HepG2 (cell line): ENCODE results near the gene TMEM63B. TPM values are rescaled to one million over a fixed set of nuclear protein-coding genes. Genes with fewer than 3 reads are reported as not detected.

Experiments
- BHLHE40 ChIP-seq: IDR thresholded peaks from 2 replicates; pipeline ENCODE4 v1.6.1; 2011; ENCODE audit warnings: low read length, improper control_type of control experiment
- ESRRA ChIP-seq: sonication (generic); formaldehyde crosslinking; IDR thresholded peaks from 2 replicates; pipeline ENCODE4 v1.5.1; 2020; ENCODE audit warnings: mild to moderate bottlenecking, low read depth, missing genetic modification reagents
- HDAC1 ChIP-seq: sonication (generic); formaldehyde crosslinking; IDR thresholded peaks from 2 replicates; pipeline ENCODE4 v1.5.1; 2020; ENCODE audit warnings: mild to moderate bottlenecking, missing genetic modification reagents
- HNF4G ChIP-seq, 2 experiments: sonication (generic) in 1 of 2; formaldehyde crosslinking in 1 of 2; IDR thresholded peaks; 2 replicates each; pipeline versions ENCODE4 v1.4.0 to v1.6.1; 2011 to 2020; ENCODE audit warnings: borderline replicate concordance in 2 of 2, low read depth in 2 of 2, mild to moderate bottlenecking in 2 of 2, low read length in 1 of 2, missing genetic modification reagents in 1 of 2, moderate library complexity in 1 of 2
- HNRNPLL ChIP-seq: fragments of 200-400 bp; formaldehyde crosslinking; IDR thresholded peaks from 2 replicates; pipeline ENCODE4 v1.6.1; 2017; ENCODE audit warnings: mild to moderate bottlenecking, low read depth, low read length; ENCODE audit not compliant: poor library complexity, severe bottlenecking
- NR2F1 ChIP-seq, 2 experiments: fragments of 450-650 bp in 1 of 2; formaldehyde crosslinking in 1 of 2; IDR thresholded peaks; 2 replicates each; pipeline versions ENCODE4 v1.5.0 to v1.6.1; 2016 to 2020; ENCODE audit warnings: mild to moderate bottlenecking in 1 of 2, missing compliant biosample characterization in 1 of 2, missing genetic modification reagents in 1 of 2, moderate library complexity in 1 of 2
- SAP130 ChIP-seq: IDR thresholded peaks from 2 replicates; pipeline ENCODE4 v1.6.1; 2016; ENCODE audit warnings: low read depth
- TEAD3 ChIP-seq: optimal IDR thresholded peaks from 2 replicates; pipeline ENCODE3; 2016; ENCODE audit warnings: borderline replicate concordance
- U2AF2 ChIP-seq: fragments of 200-400 bp; formaldehyde crosslinking; IDR thresholded peaks from 2 replicates; pipeline ENCODE4 v1.6.1; 2017; ENCODE audit warnings: low read depth, mild to moderate bottlenecking, low read length
- ZNF614 ChIP-seq: IDR thresholded peaks from 2 replicates; pipeline ENCODE4 v1.6.1; 2018; ENCODE audit warnings: missing biosample characterization, missing genetic modification reagents, inconsistent platforms, borderline replicate concordance
- ZNF83 ChIP-seq: sonication (generic); formaldehyde crosslinking; IDR thresholded peaks from 2 replicates; pipeline ENCODE4 v1.4.0; 2020; ENCODE audit warnings: missing genetic modification reagents, mild to moderate bottlenecking, borderline replicate concordance
- polyA plus RNA-seq, 8 experiments: library from polyadenylated mRNA; depleted of rRNA in 3 of 8; stranded (reverse) in 7 of 8; unstranded in 1 of 8; fragments of >200 nt; fragmentation: Illumina TruSeq in 4 of 8; extraction: Trizol in 4 of 8; gene quantifications; 2 replicates each; pipeline versions ENCODE4 v1.2.1 to v1.2.3, GENCODE V29; 2011 to 2016; ENCODE audit warnings: low read depth in 4 of 8, missing spikeins in 1 of 8, mixed read lengths in 1 of 8; ENCODE audit not compliant: insufficient read depth in 1 of 8
- total RNA-seq, 5 experiments: library from RNA; depleted of rRNA; stranded (reverse); fragments of >200 nt; fragmentation: Illumina TruSeq; extraction: Trizol; gene quantifications; 2 replicates each; pipeline ENCODE4 v1.2.3, GENCODE V29; 2016; ENCODE audit warnings: low read depth in 1 of 5
- TF ChIP-seq, protein P1 (sequence below): sonication (generic); formaldehyde crosslinking; IDR thresholded peaks from 2 replicates; pipeline ENCODE4 v1.4.0; 2020; ENCODE audit warnings: missing genetic modification reagents, mild to moderate bottlenecking, borderline replicate concordance
- TF ChIP-seq, protein P2 (sequence below): sonication (generic); formaldehyde crosslinking; IDR thresholded peaks from 2 replicates; pipeline ENCODE4 v1.4.0; 2020; ENCODE audit warnings: missing genetic modification reagents
- TF ChIP-seq, protein P3 (sequence below): sonication (generic); formaldehyde crosslinking; IDR thresholded peaks from 2 replicates; pipeline ENCODE4 v1.4.0; 2020; ENCODE audit warnings: mild to moderate bottlenecking, missing genetic modification reagents
- TF ChIP-seq, protein P4 (sequence below): sonication (generic); formaldehyde crosslinking; IDR thresholded peaks from 2 replicates; pipeline ENCODE4 v1.5.0; 2020; ENCODE audit warnings: missing genetic modification reagents
- TF ChIP-seq, protein P5 (sequence below): IDR thresholded peaks from 2 replicates; pipeline ENCODE4 v1.4.0; 2020; ENCODE audit warnings: mild to moderate bottlenecking, missing genetic modification reagents

Gene TMEM63B
- total and polyA plus RNA-seq, 2 of the 13 experiments (the other 11 are each of a cell fraction or from before 2014, with no cell fraction given), result 27.4 to 75.8 TPM

DNA sequence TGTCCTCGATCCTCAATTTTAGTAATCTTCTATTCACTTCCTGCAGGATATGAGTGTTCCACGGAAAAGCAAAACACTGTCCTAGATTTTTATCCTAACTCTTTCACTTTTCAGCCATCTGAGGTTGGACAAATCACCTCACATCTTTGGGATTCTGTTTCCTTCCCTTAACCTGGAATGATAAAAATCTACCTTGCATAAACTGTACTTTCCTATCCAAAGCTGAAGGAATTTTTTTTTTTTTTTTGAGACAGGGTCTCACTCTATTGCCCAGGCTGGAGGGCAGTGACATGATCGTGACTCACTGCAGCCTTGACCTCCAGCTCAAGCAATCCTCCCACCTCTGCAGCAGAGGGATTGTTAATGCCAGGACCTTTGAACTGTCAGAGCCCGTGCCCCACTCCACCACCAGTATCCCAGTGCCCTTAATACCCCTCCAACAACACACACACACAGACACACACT is 51.8 kb downstream of the TMEM63B start (continued):
- TF ChIP-seq ESRRA, result peak; percentile 59; the same call in 1 of the 2 replicates
- TF ChIP-seq, protein P1, sequence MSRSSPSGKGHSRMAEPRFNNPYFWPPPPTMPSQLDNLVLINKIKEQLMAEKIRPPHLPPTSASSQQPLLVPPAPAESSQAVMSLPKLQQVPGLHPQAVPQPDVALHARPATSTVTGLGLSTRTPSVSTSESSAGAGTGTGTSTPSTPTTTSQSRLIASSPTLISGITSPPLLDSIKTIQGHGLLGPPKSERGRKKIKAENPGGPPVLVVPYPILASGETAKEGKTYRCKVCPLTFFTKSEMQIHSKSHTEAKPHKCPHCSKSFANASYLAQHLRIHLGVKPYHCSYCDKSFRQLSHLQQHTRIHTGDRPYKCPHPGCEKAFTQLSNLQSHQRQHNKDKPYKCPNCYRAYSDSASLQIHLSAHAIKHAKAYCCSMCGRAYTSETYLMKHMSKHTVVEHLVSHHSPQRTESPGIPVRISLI (CRISPR knock-in tag), result peak; percentile 81; the same call in 1 of the 2 replicates
- peak; percentile 90 to 94 for TF ChIP-seq NR2F1 (CRISPR knock-in tag; IDR thresholded peaks at IDR 0.05)
- TF ChIP-seq U2AF2, result no peak
- peak; percentile 59; the same call in 1 of the 2 replicates for TF ChIP-seq HDAC1 (CRISPR knock-in tag)
- TF ChIP-seq BHLHE40, result peak; percentile 69
- no peak for TF ChIP-seq HNRNPLL
- TF ChIP-seq SAP130, result peak; percentile 46
- TF ChIP-seq, protein P2, sequence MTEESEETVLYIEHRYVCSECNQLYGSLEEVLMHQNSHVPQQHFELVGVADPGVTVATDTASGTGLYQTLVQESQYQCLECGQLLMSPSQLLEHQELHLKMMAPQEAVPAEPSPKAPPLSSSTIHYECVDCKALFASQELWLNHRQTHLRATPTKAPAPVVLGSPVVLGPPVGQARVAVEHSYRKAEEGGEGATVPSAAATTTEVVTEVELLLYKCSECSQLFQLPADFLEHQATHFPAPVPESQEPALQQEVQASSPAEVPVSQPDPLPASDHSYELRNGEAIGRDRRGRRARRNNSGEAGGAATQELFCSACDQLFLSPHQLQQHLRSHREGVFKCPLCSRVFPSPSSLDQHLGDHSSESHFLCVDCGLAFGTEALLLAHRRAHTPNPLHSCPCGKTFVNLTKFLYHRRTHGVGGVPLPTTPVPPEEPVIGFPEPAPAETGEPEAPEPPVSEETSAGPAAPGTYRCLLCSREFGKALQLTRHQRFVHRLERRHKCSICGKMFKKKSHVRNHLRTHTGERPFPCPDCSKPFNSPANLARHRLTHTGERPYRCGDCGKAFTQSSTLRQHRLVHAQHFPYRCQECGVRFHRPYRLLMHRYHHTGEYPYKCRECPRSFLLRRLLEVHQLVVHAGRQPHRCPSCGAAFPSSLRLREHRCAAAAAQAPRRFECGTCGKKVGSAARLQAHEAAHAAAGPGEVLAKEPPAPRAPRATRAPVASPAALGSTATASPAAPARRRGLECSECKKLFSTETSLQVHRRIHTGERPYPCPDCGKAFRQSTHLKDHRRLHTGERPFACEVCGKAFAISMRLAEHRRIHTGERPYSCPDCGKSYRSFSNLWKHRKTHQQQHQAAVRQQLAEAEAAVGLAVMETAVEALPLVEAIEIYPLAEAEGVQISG (CRISPR knock-in tag), result 0 out of 2 replicates have a peak, but pooled peaks have one; percentile 39
- TF ChIP-seq, protein P3, sequence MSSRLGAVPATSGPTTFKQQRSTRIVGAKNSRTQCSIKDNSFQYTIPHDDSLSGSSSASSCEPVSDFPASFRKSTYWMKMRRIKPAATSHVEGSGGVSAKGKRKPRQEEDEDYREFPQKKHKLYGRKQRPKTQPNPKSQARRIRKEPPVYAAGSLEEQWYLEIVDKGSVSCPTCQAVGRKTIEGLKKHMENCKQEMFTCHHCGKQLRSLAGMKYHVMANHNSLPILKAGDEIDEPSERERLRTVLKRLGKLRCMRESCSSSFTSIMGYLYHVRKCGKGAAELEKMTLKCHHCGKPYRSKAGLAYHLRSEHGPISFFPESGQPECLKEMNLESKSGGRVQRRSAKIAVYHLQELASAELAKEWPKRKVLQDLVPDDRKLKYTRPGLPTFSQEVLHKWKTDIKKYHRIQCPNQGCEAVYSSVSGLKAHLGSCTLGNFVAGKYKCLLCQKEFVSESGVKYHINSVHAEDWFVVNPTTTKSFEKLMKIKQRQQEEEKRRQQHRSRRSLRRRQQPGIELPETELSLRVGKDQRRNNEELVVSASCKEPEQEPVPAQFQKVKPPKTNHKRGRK (CRISPR knock-in tag), result no peak
- TF ChIP-seq, protein P4, sequence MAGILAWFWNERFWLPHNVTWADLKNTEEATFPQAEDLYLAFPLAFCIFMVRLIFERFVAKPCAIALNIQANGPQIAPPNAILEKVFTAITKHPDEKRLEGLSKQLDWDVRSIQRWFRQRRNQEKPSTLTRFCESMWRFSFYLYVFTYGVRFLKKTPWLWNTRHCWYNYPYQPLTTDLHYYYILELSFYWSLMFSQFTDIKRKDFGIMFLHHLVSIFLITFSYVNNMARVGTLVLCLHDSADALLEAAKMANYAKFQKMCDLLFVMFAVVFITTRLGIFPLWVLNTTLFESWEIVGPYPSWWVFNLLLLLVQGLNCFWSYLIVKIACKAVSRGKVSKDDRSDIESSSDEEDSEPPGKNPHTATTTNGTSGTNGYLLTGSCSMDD, result no peak
- TF ChIP-seq ZNF83, result no peak
- TF ChIP-seq, protein P5, sequence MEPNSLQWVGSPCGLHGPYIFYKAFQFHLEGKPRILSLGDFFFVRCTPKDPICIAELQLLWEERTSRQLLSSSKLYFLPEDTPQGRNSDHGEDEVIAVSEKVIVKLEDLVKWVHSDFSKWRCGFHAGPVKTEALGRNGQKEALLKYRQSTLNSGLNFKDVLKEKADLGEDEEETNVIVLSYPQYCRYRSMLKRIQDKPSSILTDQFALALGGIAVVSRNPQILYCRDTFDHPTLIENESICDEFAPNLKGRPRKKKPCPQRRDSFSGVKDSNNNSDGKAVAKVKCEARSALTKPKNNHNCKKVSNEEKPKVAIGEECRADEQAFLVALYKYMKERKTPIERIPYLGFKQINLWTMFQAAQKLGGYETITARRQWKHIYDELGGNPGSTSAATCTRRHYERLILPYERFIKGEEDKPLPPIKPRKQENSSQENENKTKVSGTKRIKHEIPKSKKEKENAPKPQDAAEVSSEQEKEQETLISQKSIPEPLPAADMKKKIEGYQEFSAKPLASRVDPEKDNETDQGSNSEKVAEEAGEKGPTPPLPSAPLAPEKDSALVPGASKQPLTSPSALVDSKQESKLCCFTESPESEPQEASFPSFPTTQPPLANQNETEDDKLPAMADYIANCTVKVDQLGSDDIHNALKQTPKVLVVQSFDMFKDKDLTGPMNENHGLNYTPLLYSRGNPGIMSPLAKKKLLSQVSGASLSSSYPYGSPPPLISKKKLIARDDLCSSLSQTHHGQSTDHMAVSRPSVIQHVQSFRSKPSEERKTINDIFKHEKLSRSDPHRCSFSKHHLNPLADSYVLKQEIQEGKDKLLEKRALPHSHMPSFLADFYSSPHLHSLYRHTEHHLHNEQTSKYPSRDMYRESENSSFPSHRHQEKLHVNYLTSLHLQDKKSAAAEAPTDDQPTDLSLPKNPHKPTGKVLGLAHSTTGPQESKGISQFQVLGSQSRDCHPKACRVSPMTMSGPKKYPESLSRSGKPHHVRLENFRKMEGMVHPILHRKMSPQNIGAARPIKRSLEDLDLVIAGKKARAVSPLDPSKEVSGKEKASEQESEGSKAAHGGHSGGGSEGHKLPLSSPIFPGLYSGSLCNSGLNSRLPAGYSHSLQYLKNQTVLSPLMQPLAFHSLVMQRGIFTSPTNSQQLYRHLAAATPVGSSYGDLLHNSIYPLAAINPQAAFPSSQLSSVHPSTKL (CRISPR knock-in tag), result peak; percentile 76
- peak; percentile 59 for TF ChIP-seq TEAD3
- peak; percentile 86 for TF ChIP-seq HNF4G (IDR thresholded peaks at IDR 0.05; ENCODE audit: borderline replicate concordance, low read depth, low read length)
- TF ChIP-seq HNF4G (CRISPR knock-in tag; IDR thresholded peaks at IDR 0.05; ENCODE audit: borderline replicate concordance, low read depth), result peak; percentile 48; the same call in 1 of the 2 replicates
- 0 out of 2 replicates have a peak, but pooled peaks have one; percentile 27 for TF ChIP-seq ZNF614 (CRISPR knock-in tag)
